Astrocyte of the spinal cord (primary cell): ENCODE data around the gene STUM.

Experiments used
- DNase-seq: peaks from one replicate; pipeline ENCODE4 v3.0.0; 2011; ENCODE audit warnings: low read depth, low spot score
- H3K4me3 ChIP-seq: 2 replicates; pipeline ENCODE4 v1.5.1; 2011; ENCODE audit warnings: low read depth, mild to moderate bottlenecking, low read length, moderate library complexity
- CTCF ChIP-seq: IDR thresholded peaks from 2 replicates; pipeline ENCODE4 v1.5.1; 2012; ENCODE audit warnings: low read depth, mild to moderate bottlenecking, low read length, inconsistent platforms
- in situ Hi-C: cut with HindIII; loops from 2 replicates; pipeline ENCODE4 v1.10.0; 2017; ENCODE audit warnings: low sequenced_read_pairs

STUM gene

GRCh38 chr1:226627924-226628611 is 79.5 kb downstream of the STUM start:
- DNase-seq: no peak
- in situ Hi-C loops: no loop called here
- no peak for TF ChIP-seq CTCF
- H3K4me3 ChIP-seq: no peak overlapping the region

DNA sequence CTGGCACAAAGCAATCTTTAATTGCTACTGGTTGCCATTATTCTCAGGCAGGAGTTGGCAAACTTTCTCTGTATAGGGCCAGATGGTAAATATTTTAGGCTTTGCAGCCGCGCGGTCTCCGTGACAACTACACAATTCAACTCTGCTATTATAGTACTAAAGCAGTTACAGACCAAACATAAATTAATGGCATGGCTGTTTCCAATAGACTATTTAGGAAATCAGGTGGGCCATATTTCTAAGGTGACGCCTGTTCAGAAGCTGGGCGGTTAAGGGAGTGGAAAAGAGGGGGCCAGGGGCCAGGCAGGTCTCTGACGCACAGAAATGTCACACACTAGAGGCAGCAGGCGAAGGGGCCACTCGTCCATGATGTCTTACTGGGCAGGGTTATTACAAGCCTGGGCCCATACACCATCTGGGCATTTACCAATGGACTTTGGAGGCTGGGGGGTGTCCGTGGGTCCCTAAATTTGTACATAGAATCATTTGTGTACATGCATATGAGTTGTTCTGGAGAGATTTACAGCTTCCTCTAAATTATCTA is 80.1 kb downstream of the STUM start:
- in situ Hi-C loops: no loop called here
- DNase-seq: no peak
- H3K4me3 ChIP-seq: no peak overlapping the region
- no peak for TF ChIP-seq CTCF

- DNase-seq: no peak
Measured at GRCh38 chr1:226629210-226629895, 80.8 kb downstream of the STUM start.

GRCh38 chr1:226629896-226630550 is 81.5 kb downstream of the STUM start:
- in situ Hi-C loops: no loop called here
- H3K4me3 ChIP-seq: no peak overlapping the region
- no peak for DNase-seq
- no peak for TF ChIP-seq CTCF

More at GRCh38 chr1:226629210-226629895, 80.8 kb downstream of the STUM start:
- no peak for TF ChIP-seq CTCF
- H3K4me3 ChIP-seq: no peak overlapping the region
- in situ Hi-C loops: no loop called here

GRCh38 chr1:226630592-226630991 is 82.0 kb downstream of the STUM start:
- in situ Hi-C loops: no loop called here
- no peak for TF ChIP-seq CTCF
- DNase-seq: no peak
- H3K4me3 ChIP-seq: no peak overlapping the region

DNA sequence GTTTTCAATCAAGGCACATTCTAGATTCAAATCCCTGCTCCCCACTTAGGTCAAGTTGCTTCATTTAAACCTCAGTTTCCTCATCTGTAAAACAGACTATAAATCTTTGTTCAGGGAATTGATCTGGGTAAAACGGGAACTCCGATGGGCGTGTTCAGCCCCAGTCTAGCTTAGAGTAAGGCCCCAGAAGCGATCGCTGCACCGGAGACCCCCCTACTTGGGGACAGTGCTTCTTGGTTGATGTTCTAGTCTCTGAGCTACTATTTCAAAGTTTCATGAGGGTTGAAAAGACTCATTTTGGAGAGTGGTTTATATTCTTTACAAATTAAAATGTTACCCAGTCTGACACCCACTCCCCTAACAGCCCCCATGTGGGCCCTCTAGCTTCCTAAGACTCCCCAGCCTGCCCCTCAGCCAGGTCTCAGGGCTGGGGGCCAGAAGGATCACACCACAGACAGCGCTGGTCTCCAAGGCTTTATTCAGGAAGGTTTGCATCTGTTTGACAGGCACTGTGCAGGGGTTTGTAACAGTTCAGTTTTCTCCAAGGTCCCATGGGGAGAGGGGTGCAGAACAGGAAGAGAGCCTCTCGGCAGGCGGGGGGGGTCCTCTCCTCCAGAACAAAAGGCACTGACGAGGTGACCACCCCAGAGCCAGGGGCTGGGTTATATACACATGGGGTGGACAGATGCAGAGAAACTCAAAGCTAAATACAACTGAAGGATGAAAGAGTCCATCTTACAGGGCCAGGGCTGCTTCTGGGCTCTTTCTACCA is 82.9 kb downstream of the STUM start:
- DNase-seq: no peak
- no peak overlapping the region for H3K4me3 ChIP-seq
- TF ChIP-seq CTCF: no peak
- in situ Hi-C loops: no loop called here
